HCT116 (cell line): ENCODE data around the gene LCLAT1. TPM values are rescaled to one million over a fixed set of nuclear protein-coding genes. Genes with fewer than 3 reads are reported as not detected.

Source experiments
- ATAC-seq: fragments of 200-7000 bp; cut with Tn5 transposase; 2 replicates; pipeline ENCODE4 v1.9.1; 2020; ENCODE audit warnings: mild to moderate bottlenecking, moderate library complexity
- BruUV-seq: library from RNA; stranded (reverse); fragments of 400-500 nt; replicated peaks from 2 replicates; lab custom pipeline; 2021; lab: Mats Ljungman, UMichigan
- CTCF ChIA-PET: fragments of 300-600 bp; sonication (Branson Sonifier 250); formaldehyde crosslinking; loops from one replicate; lab custom pipeline; 2021; ENCODE audit warnings: antibody characterized with exemption; lab: Charles Lee
- POLR2A ChIA-PET: fragments of 300-600, 350-600 bp; sonication (Branson Sonifier 250); formaldehyde crosslinking; loops from one replicate; lab custom pipeline; 2021; ENCODE audit warnings: antibody characterized with exemption; lab: Charles Lee
- RAD21 ChIA-PET, 2 experiments: fragments of 300-600 bp; sonication (Branson Sonifier 250); formaldehyde crosslinking; loops; one replicate each; lab custom pipeline; 2023; ENCODE audit warnings: low total read pairs in 2 of 2; ENCODE audit not compliant: uncharacterized antibody in 2 of 2, unreplicated experiment in 2 of 2, low non-redundant PET in 1 of 2; lab: Charles Lee
- DNase-seq: peaks from one replicate; pipeline ENCODE4 v3.0.0-alpha.2; 2010; ENCODE audit warnings: low read depth, low spot score
- H2AFZ ChIP-seq: fragments of 200-600 bp; shearing (Covaris generic), sonication (generic); 2 replicates; pipeline ENCODE4 v1.6.1; 2017; ENCODE audit warnings: low read depth, mixed run types, mixed read lengths, antibody characterized with exemption, low read length; ENCODE audit not compliant: poor library complexity, severe bottlenecking
- H3K27ac ChIP-seq: 2 replicates; pipeline ENCODE4 v1.5.1; 2012; ENCODE audit warnings: low read depth, low read length
- H3K27me3 ChIP-seq: fragments of 200-600 bp; sonication (generic); 2 replicates; pipeline ENCODE4 v1.6.1; 2016; ENCODE audit warnings: mixed run types, low read length, mixed read lengths; ENCODE audit not compliant: insufficient read depth
- H3K36me3 ChIP-seq, 2 experiments: fragments of 200-500 bp in 1 of 2; fragments of 200-600 bp in 1 of 2; sonication (Bioruptor generic) in 1 of 2; sonication (generic) in 1 of 2; 2 replicates each; pipeline versions ENCODE4 v1.5.1 to v1.6.1; 2014 to 2016; ENCODE audit warnings: low read length in 2 of 2, inconsistent platforms in 1 of 2, mixed read lengths in 1 of 2, mixed run types in 1 of 2; ENCODE audit not compliant: insufficient read depth in 2 of 2, control insufficient read depth in 1 of 2
- H3K4me1 ChIP-seq, 2 experiments: fragments of 200-600 bp in 1 of 2; sonication (generic) in 1 of 2; 2 replicates each; pipeline versions ENCODE4 v1.5.1 to v1.6.1; 2012 to 2017; ENCODE audit warnings: low read length in 2 of 2, inconsistent platforms in 1 of 2, mild to moderate bottlenecking in 1 of 2, mixed read lengths in 1 of 2, mixed run types in 1 of 2, moderate library complexity in 1 of 2; ENCODE audit not compliant: insufficient read depth in 2 of 2, control insufficient read depth in 1 of 2
- H3K4me2 ChIP-seq: fragments of 200-600 bp; sonication (generic); 2 replicates; pipeline ENCODE4 v1.6.1; 2017; ENCODE audit warnings: mixed run types, low read length, mixed read lengths
- H3K4me3 ChIP-seq, 2 experiments: fragments of 200-600 bp in 1 of 2; sonication (generic) in 1 of 2; replicated peaks in 1 of 2; 2 replicates each; pipeline ENCODE4 v1.5.1; 2011 to 2016; ENCODE audit warnings: low read length in 2 of 2, control low read depth in 1 of 2, low read depth in 1 of 2, mild to moderate bottlenecking in 1 of 2, mixed read lengths in 1 of 2, mixed run types in 1 of 2
- H3K79me2 ChIP-seq: fragments of 200-600 bp; sonication (generic); 2 replicates; pipeline ENCODE4 v1.6.1; 2017; ENCODE audit warnings: mild to moderate bottlenecking, mixed run types, low read length, moderate library complexity, mixed read lengths; ENCODE audit not compliant: insufficient read depth
- H3K9ac ChIP-seq: fragments of 200-600 bp; sonication (generic); 2 replicates; pipeline ENCODE4 v1.6.1; 2016; ENCODE audit warnings: low read length, mixed read lengths
- H3K9me2 ChIP-seq: fragments of 200-600 bp; sonication (generic), shearing (Covaris generic); 2 replicates; pipeline ENCODE4 v1.6.1; 2017; ENCODE audit warnings: mixed run types, mild to moderate bottlenecking, moderate library complexity; ENCODE audit not compliant: insufficient read depth
- H3K9me3 ChIP-seq, 2 experiments: fragments of 200-500 bp in 1 of 2; fragments of 200-600 bp in 1 of 2; sonication (Bioruptor generic) in 1 of 2; sonication (generic) in 1 of 2; 2 replicates each; pipeline ENCODE4 v1.6.1; 2014 to 2017; ENCODE audit warnings: low read length in 2 of 2, mixed read lengths in 2 of 2, inconsistent platforms in 1 of 2, low read depth in 1 of 2, mild to moderate bottlenecking in 1 of 2, mixed run types in 1 of 2, moderate library complexity in 1 of 2; ENCODE audit not compliant: control insufficient read depth in 1 of 2, insufficient read depth in 1 of 2
- H4K20me1 ChIP-seq: fragments of 200-600 bp; sonication (generic), shearing (Covaris generic); 2 replicates; pipeline ENCODE4 v1.6.1; 2017; ENCODE audit warnings: mixed run types, mild to moderate bottlenecking, moderate library complexity; ENCODE audit not compliant: insufficient read depth
- RAD21 ChIP-seq: IDR thresholded peaks from 2 replicates; pipeline ENCODE4 v1.6.1; 2012; ENCODE audit warnings: low read depth, mild to moderate bottlenecking
- intact Hi-C: fragments of 100-400 bp; cut with micrococcal nuclease; formaldehyde crosslinking; loops from 2 replicates; pipeline ENCODE4 v1.10.0; 2022
- total RNA-seq: library from RNA; stranded (reverse); gene quantifications from one replicate; pipeline ENCODE4 v1.2.1, GENCODE V29; 2021; ENCODE audit not compliant: unreplicated experiment
- TF ChIP-seq, protein P1 (sequence below): IDR thresholded peaks from 2 replicates; pipeline ENCODE4 v1.6.1; 2012
- TF ChIP-seq, protein P2 (sequence below): IDR thresholded peaks from 2 replicates; pipeline ENCODE4 v1.6.1; 2012; ENCODE audit warnings: low read depth

Gene LCLAT1
- total RNA-seq, 1 experiment from 2014 or later, result 36.2 TPM

DNA sequence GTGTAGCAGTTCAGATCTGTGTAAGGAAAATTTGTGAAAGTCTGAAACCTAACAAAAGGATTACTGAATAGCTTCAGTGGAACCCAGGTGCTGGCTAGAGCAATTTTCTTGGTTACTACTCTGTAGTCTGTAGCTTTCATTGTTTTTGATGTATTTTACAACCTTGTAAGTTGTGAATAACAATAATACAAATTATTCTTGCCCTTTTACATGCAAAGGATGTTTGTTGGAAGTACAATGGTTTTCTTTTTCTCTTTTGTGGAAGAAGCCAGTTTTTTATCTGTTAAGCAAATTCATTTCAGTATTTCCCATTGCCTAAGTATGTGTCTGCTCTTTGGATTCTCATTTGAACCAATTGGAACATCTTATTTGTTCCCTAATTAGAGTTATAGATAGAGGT, 10.2 kb downstream of the LCLAT1 start:
- POLR2A ChIA-PET, result no interaction called here

More for the DNA sequence above, 10.2 kb downstream of the LCLAT1 start:
- Histone ChIP-seq H3K27ac (no peak overlapping the region), H3K9me2 (no peaks in the 10 kb centered on the region), H3K36me3 (no peaks in the 10 kb centered on the region), H2AFZ (no peak overlapping the region), H3K9ac (no peak overlapping the region), H3K79me2 (peaks cover 94% of the 10 kb centered on the region), H3K9me3 (no peaks in the 10 kb centered on the region), H3K27me3 (no peaks in the 10 kb centered on the region), H3K4me1 (no peaks in the 10 kb centered on the region), H3K4me3 (no peak overlapping the region), H4K20me1 (peaks cover 10% of the 10 kb centered on the region; the same call in 1 of the 2 replicates), H3K4me2 (no peak overlapping the region)
- BruUV-seq, result no TSS peak
- DNase-seq (no peak), ATAC-seq (no peak)
- RAD21 ChIA-PET, result no interaction called here
- CTCF ChIA-PET, result no interaction called here
- TF ChIP-seq, protein P1, sequence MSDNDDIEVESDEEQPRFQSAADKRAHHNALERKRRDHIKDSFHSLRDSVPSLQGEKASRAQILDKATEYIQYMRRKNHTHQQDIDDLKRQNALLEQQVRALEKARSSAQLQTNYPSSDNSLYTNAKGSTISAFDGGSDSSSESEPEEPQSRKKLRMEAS, result no peak
- TF ChIP-seq RAD21, result no peak
- TF ChIP-seq, protein P2, sequence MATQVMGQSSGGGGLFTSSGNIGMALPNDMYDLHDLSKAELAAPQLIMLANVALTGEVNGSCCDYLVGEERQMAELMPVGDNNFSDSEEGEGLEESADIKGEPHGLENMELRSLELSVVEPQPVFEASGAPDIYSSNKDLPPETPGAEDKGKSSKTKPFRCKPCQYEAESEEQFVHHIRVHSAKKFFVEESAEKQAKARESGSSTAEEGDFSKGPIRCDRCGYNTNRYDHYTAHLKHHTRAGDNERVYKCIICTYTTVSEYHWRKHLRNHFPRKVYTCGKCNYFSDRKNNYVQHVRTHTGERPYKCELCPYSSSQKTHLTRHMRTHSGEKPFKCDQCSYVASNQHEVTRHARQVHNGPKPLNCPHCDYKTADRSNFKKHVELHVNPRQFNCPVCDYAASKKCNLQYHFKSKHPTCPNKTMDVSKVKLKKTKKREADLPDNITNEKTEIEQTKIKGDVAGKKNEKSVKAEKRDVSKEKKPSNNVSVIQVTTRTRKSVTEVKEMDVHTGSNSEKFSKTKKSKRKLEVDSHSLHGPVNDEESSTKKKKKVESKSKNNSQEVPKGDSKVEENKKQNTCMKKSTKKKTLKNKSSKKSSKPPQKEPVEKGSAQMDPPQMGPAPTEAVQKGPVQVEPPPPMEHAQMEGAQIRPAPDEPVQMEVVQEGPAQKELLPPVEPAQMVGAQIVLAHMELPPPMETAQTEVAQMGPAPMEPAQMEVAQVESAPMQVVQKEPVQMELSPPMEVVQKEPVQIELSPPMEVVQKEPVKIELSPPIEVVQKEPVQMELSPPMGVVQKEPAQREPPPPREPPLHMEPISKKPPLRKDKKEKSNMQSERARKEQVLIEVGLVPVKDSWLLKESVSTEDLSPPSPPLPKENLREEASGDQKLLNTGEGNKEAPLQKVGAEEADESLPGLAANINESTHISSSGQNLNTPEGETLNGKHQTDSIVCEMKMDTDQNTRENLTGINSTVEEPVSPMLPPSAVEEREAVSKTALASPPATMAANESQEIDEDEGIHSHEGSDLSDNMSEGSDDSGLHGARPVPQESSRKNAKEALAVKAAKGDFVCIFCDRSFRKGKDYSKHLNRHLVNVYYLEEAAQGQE, result no peak
- intact Hi-C loops, result no loop called here
